Breast epithelium (tissue), 3 donors: ENCODE results near the gene FMN1.

ENCODE experiments used
- POLR2A ChIP-seq: fragments of 450-650 bp; IDR thresholded peaks from one replicate; pipeline ENCODE4 v1.6.1; 2016; ENCODE audit warnings: antibody characterized with exemption, mild to moderate bottlenecking, moderate library complexity
- POLR2AphosphoS5 ChIP-seq, 3 donors: sonication (generic); formaldehyde crosslinking; IDR thresholded peaks; one replicate each; pipeline ENCODE4 v1.6.1; 2017; ENCODE audit warnings: antibody characterized with exemption in 3 of 3
- TF ChIP-seq, protein P1 (sequence below), 3 donors: fragments of 450-650 bp; IDR thresholded peaks; one replicate each; pipeline ENCODE4 v1.5.1; 2016 to 2017; ENCODE audit warnings: antibody characterized with exemption in 3 of 3, mild to moderate bottlenecking in 3 of 3, moderate library complexity in 3 of 3

DNA sequence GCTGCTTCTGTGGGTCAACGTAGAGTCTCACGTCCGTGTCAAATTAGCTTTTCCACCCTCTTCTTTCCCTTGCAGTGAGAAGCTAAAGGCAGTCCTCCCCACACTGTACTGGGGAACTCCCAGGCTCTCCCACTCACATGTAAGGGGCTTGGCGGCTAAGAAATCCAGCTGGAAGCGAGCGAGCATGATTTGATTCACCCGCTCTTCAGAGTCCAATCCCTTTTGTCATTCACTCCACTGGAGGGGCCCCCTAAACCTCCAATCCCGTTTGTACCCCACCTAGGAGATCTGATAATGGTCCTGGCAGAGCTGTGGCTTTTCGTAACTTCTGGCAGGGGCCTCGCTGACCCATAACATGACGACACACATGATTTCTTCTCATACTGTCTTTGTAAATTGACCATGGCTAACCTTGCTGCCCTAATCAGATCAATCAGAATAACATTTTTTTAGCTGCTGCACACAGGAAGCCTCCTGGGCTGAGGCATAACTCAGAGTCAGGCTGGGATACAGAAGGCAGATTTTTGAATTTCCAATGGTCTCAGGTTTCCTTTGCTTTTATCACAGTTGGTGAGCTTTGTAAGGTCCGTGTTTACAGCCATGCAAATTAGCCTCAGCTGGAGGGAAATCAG lies 241.5 kb downstream of the FMN1 start:
- TF ChIP-seq, protein P1, sequence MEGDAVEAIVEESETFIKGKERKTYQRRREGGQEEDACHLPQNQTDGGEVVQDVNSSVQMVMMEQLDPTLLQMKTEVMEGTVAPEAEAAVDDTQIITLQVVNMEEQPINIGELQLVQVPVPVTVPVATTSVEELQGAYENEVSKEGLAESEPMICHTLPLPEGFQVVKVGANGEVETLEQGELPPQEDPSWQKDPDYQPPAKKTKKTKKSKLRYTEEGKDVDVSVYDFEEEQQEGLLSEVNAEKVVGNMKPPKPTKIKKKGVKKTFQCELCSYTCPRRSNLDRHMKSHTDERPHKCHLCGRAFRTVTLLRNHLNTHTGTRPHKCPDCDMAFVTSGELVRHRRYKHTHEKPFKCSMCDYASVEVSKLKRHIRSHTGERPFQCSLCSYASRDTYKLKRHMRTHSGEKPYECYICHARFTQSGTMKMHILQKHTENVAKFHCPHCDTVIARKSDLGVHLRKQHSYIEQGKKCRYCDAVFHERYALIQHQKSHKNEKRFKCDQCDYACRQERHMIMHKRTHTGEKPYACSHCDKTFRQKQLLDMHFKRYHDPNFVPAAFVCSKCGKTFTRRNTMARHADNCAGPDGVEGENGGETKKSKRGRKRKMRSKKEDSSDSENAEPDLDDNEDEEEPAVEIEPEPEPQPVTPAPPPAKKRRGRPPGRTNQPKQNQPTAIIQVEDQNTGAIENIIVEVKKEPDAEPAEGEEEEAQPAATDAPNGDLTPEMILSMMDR (IDR thresholded peaks at IDR 0.05), result no peak
- TF ChIP-seq POLR2A (no peak), POLR2AphosphoS5 (IDR thresholded peaks at IDR 0.05) (no peak)
